HG03066 (cell line): ENCODE measurements around the gene ACOT7.

Experiments
- ATAC-seq: cut with Tn5 transposase; IDR thresholded peaks from one replicate; pipeline ENCODE4 v1.9.1; 2021; ENCODE audit warnings: low read depth; ENCODE audit not compliant: unreplicated experiment

ACOT7 gene

DNA sequence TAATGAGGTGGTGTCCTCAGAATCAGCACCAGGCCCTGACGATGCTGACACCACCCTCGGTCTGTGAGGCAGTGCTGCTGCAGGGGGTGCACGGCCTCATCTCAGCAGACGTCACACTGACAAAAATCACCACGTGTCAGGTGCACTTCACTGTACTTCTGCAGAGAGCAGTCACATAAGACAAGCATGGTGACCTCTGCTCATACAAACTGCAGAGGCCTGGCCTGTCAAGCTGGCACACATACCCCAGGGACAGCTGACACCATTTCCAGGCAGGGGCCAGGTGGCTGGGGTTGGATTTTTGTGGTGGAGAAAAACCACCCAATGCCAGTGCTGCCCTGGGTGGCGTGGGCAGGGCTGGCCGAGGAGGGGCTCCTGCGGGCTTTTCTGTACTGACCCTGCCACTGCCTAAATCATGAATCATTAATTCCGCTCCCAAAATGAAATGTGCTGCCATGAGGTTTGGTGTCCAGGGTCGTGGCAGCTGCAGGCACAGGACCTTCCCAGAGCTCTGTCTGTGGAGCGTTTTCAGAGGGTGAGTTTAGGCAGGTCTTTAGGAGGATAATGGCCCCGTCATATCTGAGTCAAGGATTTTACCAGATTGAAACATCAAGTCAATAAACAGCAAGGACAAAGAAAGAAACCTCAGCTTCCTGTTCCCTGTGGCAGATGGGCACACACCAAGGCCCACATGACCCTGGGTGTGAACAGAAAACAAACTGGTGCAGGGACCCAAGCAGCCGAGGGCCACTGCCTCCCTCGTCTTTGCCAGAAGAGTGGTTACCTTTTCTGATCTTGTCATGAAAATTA, 99.3 kb downstream of the ACOT7 start:
- no peak for ATAC-seq

DNA sequence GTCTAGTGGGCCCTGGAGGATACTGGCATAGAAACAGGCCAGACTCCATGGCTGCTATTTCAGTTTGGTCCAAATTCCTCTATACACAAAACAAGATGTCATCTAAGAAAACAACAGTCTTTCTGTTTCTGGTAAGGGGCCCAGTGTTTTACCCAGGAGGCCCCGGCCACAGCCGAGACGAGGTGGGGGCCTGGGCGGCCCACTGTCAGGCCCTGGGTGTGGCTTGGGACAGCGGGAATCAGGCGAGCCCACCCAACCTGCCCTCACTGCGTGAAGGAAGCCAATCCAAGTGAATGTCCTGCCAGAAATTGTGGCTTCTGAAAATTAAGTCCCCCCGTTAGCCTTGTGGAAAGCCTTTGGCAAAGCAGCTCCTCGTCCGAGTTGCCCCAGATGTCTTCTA, 101.5 kb downstream of the ACOT7 start:
- no peak for ATAC-seq

DNA sequence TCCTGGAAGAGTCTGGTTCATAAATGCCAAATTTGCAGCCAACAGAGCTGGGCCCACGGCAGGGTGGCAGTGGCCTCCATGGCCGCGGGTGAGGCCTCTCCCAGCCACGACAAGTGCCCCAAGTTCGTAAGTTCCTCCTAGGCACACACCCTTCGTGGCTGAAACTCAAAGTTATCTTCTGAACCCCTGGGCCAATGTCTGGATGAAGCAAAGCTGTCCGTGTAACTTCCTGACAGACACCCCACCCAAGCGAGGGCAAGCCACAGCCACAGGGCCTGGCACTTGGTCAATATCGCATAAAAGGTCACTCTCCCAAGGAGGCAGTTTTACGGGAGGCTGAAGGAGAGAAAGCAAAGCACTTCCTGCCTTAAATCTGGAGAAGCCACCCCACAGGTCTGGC, 104.9 kb downstream of the ACOT7 start:
- no peak for ATAC-seq

- no peak for ATAC-seq
Measured at GRCh38 chr1:6288026-6288425, 105.5 kb downstream of the ACOT7 start.

DNA sequence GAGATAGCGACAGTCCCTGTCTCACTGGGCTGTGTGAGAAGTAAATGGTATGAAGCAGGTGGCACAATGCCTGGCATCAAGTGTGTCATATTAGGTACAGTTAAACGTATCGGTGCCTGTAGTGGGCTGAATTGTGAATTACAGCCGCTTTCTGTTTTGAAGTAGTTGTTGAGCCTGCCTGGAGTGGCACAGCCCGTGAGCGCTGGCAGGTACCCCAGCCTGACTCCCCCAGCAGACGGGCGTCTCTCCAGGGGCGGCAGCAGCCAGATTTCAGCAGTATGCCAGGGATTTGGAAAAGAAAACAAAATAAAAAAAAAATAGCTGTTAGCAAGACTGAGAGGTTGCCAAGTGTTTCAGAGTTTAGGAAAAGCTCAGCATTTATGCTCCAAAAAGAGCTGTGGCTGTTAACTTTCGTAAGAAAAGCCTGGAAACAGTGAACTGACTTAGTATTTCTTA, 106.1 kb downstream of the ACOT7 start:
- no peak for ATAC-seq

GRCh38 chr1:6287029-6287428, 106.5 kb downstream of the ACOT7 start:
- ATAC-seq: no peak

GRCh38 chr1:6286266-6286665, 107.3 kb downstream of the ACOT7 start:
- ATAC-seq: no peak

DNA sequence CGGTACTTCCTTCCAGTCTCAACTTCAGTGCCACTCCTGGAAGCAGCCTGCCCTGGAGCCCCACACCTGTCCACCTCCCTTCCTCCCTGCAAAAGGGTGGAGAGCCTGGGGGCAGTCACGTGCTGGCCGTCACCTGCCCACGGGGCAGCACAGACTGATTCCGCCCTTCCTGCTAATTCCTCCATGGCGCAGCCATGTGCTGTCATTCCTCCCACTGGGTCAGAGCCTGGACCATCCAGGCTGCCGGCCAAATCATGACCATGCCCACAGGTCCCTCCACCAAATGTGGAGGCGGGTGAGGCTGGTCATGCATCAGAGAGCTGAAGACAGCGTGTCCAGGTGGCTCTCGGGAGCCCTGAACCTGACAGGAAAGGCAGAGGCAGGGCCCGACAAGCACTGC, 108.2 kb downstream of the ACOT7 start:
- ATAC-seq: no peak

GRCh38 chr1:6282577-6283270, 110.8 kb downstream of the ACOT7 start:
- ATAC-seq: no peak

DNA sequence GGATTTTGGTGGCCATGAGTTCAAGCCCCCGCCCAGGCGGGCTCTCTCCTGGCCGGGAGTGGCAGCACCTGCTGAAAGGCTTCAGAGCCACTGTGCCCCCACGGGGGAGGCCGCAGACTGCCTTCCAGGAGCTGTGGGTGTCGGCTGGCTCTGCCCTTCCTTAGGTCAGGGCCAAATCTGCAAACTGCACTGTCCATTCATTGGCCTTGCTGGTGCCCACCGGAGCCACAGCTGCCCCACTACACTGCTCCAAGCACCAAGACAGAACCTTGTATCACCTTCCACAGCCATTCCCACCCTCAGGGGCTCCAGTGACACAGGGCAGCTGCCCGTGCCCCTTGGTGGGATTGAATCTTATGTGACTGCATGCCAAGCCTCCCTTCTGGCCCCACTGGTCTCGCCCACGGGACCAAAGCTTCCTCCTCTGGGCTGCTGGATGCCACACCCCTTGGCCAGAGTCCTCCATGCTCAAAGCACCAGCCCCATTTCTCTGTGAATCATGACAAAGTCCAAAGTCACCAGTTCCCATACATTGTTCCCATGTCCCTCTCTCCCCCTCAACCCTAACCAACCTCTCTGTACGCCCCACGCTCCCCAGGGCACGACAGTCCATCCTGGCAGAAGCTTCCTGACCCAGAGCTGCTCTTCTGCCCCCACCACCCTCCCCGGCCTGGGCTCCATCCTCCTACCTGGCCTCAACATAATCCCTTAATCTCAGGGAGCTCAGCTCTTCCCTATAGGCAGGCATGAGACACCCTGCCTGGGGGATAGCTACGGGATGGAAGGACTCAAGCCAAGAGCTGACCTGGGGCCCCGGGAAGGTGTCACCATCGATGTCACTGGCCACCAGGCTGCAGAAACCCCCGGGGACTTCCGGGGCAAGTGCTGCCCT, 111.8 kb downstream of the ACOT7 start:
- ATAC-seq: no peak

- ATAC-seq: no peak
Measured at GRCh38 chr1:6280761-6281451, 112.7 kb downstream of the ACOT7 start.

DNA sequence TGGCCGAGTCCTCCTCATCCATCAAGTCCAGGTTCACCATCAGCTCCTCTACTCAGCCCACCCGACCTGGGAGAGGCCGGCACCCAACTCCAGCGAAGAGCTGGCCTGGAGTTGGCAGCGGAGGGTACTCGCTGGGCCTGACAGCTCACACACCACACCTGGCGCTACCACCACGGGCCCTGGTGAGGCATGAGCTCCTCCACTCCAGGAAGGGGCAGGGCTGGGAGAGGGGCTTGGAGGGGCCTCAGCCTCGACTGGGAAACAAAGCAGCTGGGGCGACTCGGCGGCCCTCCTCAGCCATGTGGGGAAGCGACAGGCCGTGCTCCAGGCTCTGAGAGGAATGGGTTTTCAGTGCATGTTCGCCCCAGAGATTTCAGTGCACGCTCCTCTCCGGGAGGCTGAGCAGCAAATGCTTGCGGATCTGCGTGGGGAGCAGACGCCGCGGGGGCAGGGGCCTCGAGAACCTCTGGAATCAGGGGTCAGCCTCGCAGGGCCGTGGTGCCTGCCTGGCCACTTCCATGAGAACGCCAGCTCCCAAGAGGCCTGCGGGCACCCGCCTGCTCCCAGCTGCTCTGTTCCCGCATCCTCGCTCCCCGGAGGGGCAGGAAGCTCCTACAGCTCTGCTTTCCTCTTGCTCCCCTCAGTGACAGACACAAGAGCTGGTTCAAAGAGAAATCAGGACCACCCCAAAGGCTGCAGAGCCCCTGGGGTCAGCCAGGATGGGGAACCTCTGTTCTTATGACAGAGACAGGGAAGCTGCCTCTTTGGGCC, 113.8 kb downstream of the ACOT7 start:
- ATAC-seq: no peak

DNA sequence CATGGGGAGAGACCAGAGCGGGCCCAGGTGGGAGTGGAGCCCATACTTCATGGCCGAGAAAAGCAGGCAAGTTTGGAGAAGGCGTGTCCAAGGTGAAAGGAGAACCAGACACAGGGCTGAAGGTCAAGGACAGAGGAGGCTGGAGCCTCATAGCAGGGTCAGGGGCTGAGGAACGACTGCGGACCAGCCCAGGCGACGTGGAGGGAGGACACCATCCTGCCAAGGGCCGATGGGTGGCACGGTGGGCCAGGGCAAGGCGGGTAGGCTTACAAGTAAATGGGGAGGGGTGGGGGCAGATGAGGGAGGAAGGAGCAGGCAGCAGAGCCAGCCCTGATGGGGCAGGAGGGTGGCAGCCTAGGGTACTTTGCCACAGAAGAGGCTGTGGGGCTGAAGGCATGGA, 114.5 kb downstream of the ACOT7 start:
- no peak for ATAC-seq

DNA sequence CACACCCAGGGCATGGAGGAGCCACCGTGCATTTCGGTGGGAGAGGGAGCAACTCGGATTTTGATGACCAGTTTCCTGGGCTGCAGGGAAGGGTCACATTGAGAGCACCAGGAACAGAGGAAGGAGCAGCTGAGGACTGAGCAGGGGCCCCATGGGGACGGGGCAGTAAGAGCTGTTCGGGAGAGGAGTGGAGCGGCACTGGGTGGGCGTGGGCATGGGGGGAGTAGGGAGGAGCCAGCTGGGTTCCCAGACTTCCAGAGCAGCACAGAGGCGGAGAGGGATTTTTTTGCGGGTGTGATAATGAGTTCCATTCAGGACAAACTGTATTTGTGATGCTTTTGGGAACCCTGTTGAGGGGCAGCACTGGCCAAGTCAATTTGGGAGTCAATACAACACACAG, 115.3 kb downstream of the ACOT7 start:
- no peak for ATAC-seq

GRCh38 chr1:6276811-6277555, 116.6 kb downstream of the ACOT7 start:
- ATAC-seq: no peak

GRCh38 chr1:6275826-6276782, 117.5 kb downstream of the ACOT7 start:
- ATAC-seq: no peak

- ATAC-seq: no peak
Measured at GRCh38 chr1:6274622-6275139, 118.9 kb downstream of the ACOT7 start.

DNA sequence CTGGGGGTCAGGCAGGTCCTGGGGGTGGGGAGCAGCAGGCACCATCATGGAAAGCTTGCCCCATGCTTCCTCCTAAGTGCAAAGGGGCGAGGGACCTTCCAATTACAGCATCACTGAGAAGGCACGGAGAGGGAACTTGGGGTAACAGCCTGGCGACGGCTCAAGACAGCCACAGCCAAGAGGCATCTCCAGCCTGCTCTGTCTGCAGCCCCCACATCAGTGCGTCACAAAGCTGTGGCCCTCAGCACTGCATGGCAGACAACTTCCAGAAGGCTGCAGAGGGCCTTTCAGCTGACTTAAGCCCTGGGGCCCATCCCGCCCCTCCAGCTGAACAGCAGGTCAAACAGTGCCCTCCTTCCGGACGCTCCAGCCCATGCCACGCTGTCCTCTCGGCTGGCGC, 119.5 kb downstream of the ACOT7 start:
- no peak for ATAC-seq
